Stimulated activated CD8-positive, alpha-beta memory T cell treated with anti-CD3 and anti-CD28 coated beads, Interleukin-15, amount 100 ng/mL, for 48 hours (primary cell): ENCODE data around the gene TAOK2.
A peak's percentile ranks its signal among the peaks of the same experiment; 100 is the strongest.

Experiments used
- DNase-seq, 2 donors: peaks; one replicate each; pipeline ENCODE4 v3.0.0-alpha.2; 2020; ENCODE audit warnings: low read depth in 2 of 2

Gene TAOK2

GRCh38 chr16:29987371-29988085, 13.9 kb downstream of the TAOK2 start:
- no peak for DNase-seq

GRCh38 chr16:29988346-29989075, 14.8 kb downstream of the TAOK2 start:
- DNase-seq = no peak

GRCh38 chr16:29989111-29989858, 15.6 kb downstream of the TAOK2 start:
- DNase-seq = no peak

- no peak for DNase-seq
These were observed 16.4 kb downstream of the TAOK2 start for GRCh38 chr16:29990034-29990433.

- no peak for DNase-seq
These were observed 17.4 kb downstream of the TAOK2 start for GRCh38 chr16:29990883-29991570.

- DNase-seq = no peak
These were observed 17.9 kb downstream of the TAOK2 start for GRCh38 chr16:29991571-29991904.

- no peak for DNase-seq
These were observed 18.8 kb downstream of the TAOK2 start for GRCh38 chr16:29992344-29992967.

GRCh38 chr16:29993191-29993902, 19.7 kb downstream of the TAOK2 start:
- DNase-seq = no peak

- no peak for DNase-seq
These were observed 20.4 kb downstream of the TAOK2 start for GRCh38 chr16:29993903-29994599.

GRCh38 chr16:29994600-29995323, 21.1 kb downstream of the TAOK2 start:
- peak; percentile 61 to 70 for DNase-seq

GRCh38 chr16:29995324-29995910, 21.7 kb downstream of the TAOK2 start, which contains the start of gene HIRIP3:
TSS of gene HIRIP3 (minus strand) at chr16:29995617. CDS start at chr16:29995605, 12 bp downstream.
- DNase-seq = peak; percentile 82 to 85

- DNase-seq = peak; percentile 99 to 100
These were observed 22.5 kb downstream of the TAOK2 start, which contains the start of gene INO80E for GRCh38 chr16:29995911-29996765. TSS of gene INO80E (plus strand) at chr16:29996241. CDS start at chr16:29996311, 70 bp downstream.

- no peak for DNase-seq
These were observed 23.1 kb downstream of the TAOK2 start for GRCh38 chr16:29996766-29997250.

GRCh38 chr16:29999605-30000004, 25.9 kb downstream of the TAOK2 start:
- no peak for DNase-seq

GRCh38 chr16:30000735-30001631, 27.3 kb downstream of the TAOK2 start:
- DNase-seq = no peak

- DNase-seq = no peak
These were observed 29.1 kb downstream of the TAOK2 start for GRCh38 chr16:30002614-30003346.
